Measurements from ENCODE around the gene SNAI3.

Gene SNAI3

GRCh38 chr16:88714420-88715302 is 28.4 kb upstream of the SNAI3 start:
- no peaks in the 10 kb centered on the region for H3K27me3 Mint-ChIP-seq
- no peaks in the 10 kb centered on the region for H3K9me3 Mint-ChIP-seq
- no peak overlapping the region for H3K4me3 Mint-ChIP-seq
- H3K27ac Mint-ChIP-seq, result no peak overlapping the region
- peaks cover 4% of the 10 kb centered on the region for H3K36me3 Mint-ChIP-seq
- H3K4me1 Mint-ChIP-seq, result peaks cover 8% of the 10 kb centered on the region

GRCh38 chr16:88713568-88714419 is 27.5 kb upstream of the SNAI3 start:
- H3K4me1 Mint-ChIP-seq, result peaks cover 11% of the 10 kb centered on the region
- H3K27ac Mint-ChIP-seq, result no peak overlapping the region
- no peaks in the 10 kb centered on the region for H3K27me3 Mint-ChIP-seq

GRCh38 chr16:88713054-88713453 is 26.7 kb upstream of the SNAI3 start:
- Mint-ChIP-seq H3K4me1 (peaks cover 11% of the 10 kb centered on the region), H3K4me3 (no peak overlapping the region), H3K9me3 (no peaks in the 10 kb centered on the region), H3K27ac (no peak overlapping the region), H3K27me3 (no peaks in the 10 kb centered on the region), H3K36me3 (peaks cover 2% of the 10 kb centered on the region)

More at GRCh38 chr16:88713568-88714419, 27.5 kb upstream of the SNAI3 start:
- H3K36me3 Mint-ChIP-seq, result peaks cover 2% of the 10 kb centered on the region
- H3K9me3 Mint-ChIP-seq, result no peaks in the 10 kb centered on the region
- no peak overlapping the region for H3K4me3 Mint-ChIP-seq

- Mint-ChIP-seq H3K9me3 (no peaks in the 10 kb centered on the region), H3K27me3 (no peaks in the 10 kb centered on the region), H3K4me1 (peaks cover 12% of the 10 kb centered on the region), H3K4me3 (no peak overlapping the region), H3K36me3 (peaks cover 2% of the 10 kb centered on the region), H3K27ac (no peak overlapping the region)
These were observed 26.2 kb upstream of the SNAI3 start for GRCh38 chr16:88712362-88712979.

GRCh38 chr16:88711750-88712340 is 25.5 kb upstream of the SNAI3 start:
- Mint-ChIP-seq H3K27me3 (no peaks in the 10 kb centered on the region), H3K36me3 (no peaks in the 10 kb centered on the region), H3K4me3 (no peak overlapping the region), H3K27ac (no peak overlapping the region), H3K9me3 (no peaks in the 10 kb centered on the region), H3K4me1 (peaks cover 17% of the 10 kb centered on the region)

- no peaks in the 10 kb centered on the region for H3K27me3 Mint-ChIP-seq
- peaks cover 17% of the 10 kb centered on the region for H3K4me1 Mint-ChIP-seq
- H3K27ac Mint-ChIP-seq, result no peak overlapping the region
- H3K9me3 Mint-ChIP-seq, result no peaks in the 10 kb centered on the region
- H3K36me3 Mint-ChIP-seq, result no peaks in the 10 kb centered on the region
- no peak overlapping the region for H3K4me3 Mint-ChIP-seq
These were observed 24.2 kb upstream of the SNAI3 start for GRCh38 chr16:88710556-88710955.

GRCh38 chr16:88706965-88707826 is 20.9 kb upstream of the SNAI3 start:
- H3K4me3 Mint-ChIP-seq, result peak overlapping the region; percentile 86
- no peaks in the 10 kb centered on the region for H3K27me3 Mint-ChIP-seq
- H3K36me3 Mint-ChIP-seq, result no peaks in the 10 kb centered on the region
- H3K27ac Mint-ChIP-seq, result peak overlapping the region; percentile 56
- H3K4me1 Mint-ChIP-seq, result peaks cover 44% of the 10 kb centered on the region
- H3K9me3 Mint-ChIP-seq, result no peaks in the 10 kb centered on the region

- H3K27ac Mint-ChIP-seq, result peak within 1 kb of the TSS; percentile 75
- no peaks in the 10 kb centered on the region for H3K36me3 Mint-ChIP-seq
- peak within 1 kb of the TSS; percentile 89 for H3K4me3 Mint-ChIP-seq
- no peaks in the 10 kb centered on the region for H3K9me3 Mint-ChIP-seq
- H3K27me3 Mint-ChIP-seq, result no peaks in the 10 kb centered on the region
- peaks cover 45% of the 10 kb centered on the region for H3K4me1 Mint-ChIP-seq
These were observed 20.1 kb upstream of the SNAI3 start, which contains the start of the genes CTU2 and RNF166 for GRCh38 chr16:88706229-88706964. CTU2 (plus strand) TSS chr16:88706503; CDS start chr16:88706531, 28 bp downstream. RNF166 (minus strand) TSS chr16:88706408; CDS start chr16:88706325, 83 bp downstream.

- Mint-ChIP-seq H3K9me3 (no peaks in the 10 kb centered on the region), H3K27me3 (no peaks in the 10 kb centered on the region), H3K27ac (no peak overlapping the region), H3K4me1 (peaks cover 49% of the 10 kb centered on the region), H3K36me3 (no peaks in the 10 kb centered on the region), H3K4me3 (peak overlapping the region; percentile 89)
These were observed 19.5 kb upstream of the SNAI3 start for GRCh38 chr16:88705801-88706228.

GRCh38 chr16:88705076-88705684 is 18.9 kb upstream of the SNAI3 start:
- H3K36me3 Mint-ChIP-seq, result no peaks in the 10 kb centered on the region
- H3K27ac Mint-ChIP-seq, result peak overlapping the region; percentile 75
- peaks cover 52% of the 10 kb centered on the region for H3K4me1 Mint-ChIP-seq
- peak overlapping the region; percentile 89 for H3K4me3 Mint-ChIP-seq
- H3K9me3 Mint-ChIP-seq, result no peaks in the 10 kb centered on the region
- no peaks in the 10 kb centered on the region for H3K27me3 Mint-ChIP-seq

GRCh38 chr16:88703486-88704309 is 17.4 kb upstream of the SNAI3 start:
- H3K36me3 Mint-ChIP-seq, result no peaks in the 10 kb centered on the region
- peaks cover 56% of the 10 kb centered on the region for H3K4me1 Mint-ChIP-seq
- no peaks in the 10 kb centered on the region for H3K9me3 Mint-ChIP-seq
- no peaks in the 10 kb centered on the region for H3K27me3 Mint-ChIP-seq
- H3K4me3 Mint-ChIP-seq, result peak overlapping the region; percentile 89
- H3K27ac Mint-ChIP-seq, result peak overlapping the region; percentile 92

GRCh38 chr16:88702371-88703210 is 16.3 kb upstream of the SNAI3 start:
- H3K27ac Mint-ChIP-seq, result peak overlapping the region; percentile 92
- H3K9me3 Mint-ChIP-seq, result no peaks in the 10 kb centered on the region
- peaks cover 64% of the 10 kb centered on the region for H3K4me1 Mint-ChIP-seq
- H3K36me3 Mint-ChIP-seq, result no peaks in the 10 kb centered on the region
- no peaks in the 10 kb centered on the region for H3K27me3 Mint-ChIP-seq
- H3K4me3 Mint-ChIP-seq, result peak overlapping the region; percentile 89

Data from activated naive CD4-positive, alpha-beta T cell treated with anti-CD3 and anti-CD28 coated beads, Interleukin-2, amount 50 U/mL, for 24 hours (primary cell).